GM21528 (cell line): ENCODE measurements around the gene USP19.

Experiments
- ATAC-seq: cut with Tn5 transposase; IDR thresholded peaks from one replicate; pipeline ENCODE4 v1.9.1; 2021; ENCODE audit warnings: mild to moderate bottlenecking, moderate library complexity; ENCODE audit not compliant: unreplicated experiment, low FRiP score

The USP19 gene

DNA sequence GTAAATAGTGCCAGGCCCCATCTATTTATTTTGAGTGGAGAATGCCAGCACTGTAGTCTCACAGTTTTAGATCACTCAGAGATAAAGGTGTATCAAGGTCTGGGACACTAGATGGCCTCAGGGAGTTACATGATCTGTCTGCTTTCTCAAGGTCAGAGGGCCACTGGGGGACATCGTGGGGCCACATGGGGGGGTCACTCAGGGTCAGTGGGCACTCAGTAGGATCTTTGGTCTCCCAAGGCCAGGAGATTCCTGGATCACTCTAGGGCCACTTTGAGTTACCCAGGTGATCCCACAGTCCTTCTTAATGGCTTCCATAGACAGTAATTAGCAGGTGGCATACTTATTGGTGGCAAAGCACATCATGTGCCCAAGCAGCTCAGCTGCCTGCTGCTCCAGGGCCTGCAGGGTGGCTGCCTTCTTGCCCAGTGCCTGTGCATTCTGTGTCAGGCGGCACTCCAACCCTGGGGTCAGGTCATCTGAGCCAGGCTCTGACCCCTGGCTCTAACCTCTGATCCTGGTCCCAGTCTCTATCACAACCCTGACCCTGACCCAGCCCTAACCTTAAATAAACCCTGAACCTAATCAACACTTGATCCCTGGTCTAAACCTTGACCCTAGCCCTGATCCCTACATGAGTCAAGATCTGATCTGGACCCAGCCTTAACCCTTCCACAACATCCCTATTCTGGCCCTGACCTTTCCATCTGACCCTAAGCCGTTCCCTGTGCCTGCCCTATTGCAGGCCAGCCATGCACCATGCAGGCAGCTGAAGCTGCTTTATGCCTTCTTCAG is 14.0 kb upstream of the USP19 start:
- no peak for ATAC-seq

DNA sequence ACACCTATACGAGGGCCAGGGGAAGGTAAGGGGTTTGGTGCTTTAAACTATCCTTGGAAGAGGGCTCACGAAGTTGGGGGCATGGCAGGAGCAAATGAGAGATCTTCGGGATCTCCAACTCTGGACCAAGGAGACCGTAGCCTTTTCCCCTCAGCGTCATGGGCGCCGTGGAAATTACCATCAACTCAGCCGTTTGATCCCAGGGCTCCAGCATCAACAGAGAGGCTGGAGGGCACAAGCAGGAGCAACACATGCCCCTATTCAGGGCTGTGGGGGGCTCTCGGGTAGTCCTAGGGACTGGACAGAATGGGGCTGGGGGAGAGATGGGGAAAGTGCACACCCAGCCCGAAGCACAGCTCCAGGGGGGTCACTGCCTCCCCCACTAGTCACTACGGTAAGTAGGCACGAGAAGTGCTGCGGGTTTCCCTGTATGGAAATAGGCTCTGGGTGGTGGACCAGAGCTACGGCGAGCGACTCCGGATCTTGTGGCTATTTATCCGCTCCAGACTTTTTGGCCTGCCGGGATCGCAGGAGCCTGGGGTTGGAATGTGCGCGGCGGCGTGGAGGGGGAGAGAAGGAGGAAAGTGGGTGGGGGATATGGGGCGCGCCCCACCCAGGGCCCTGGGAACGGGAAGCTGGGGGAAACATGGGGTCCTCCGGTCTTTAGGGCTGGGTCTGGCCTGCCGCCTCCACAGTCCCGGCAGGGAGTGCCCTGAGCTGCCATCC is 12.8 kb upstream of the USP19 start:
- no peak for ATAC-seq

DNA sequence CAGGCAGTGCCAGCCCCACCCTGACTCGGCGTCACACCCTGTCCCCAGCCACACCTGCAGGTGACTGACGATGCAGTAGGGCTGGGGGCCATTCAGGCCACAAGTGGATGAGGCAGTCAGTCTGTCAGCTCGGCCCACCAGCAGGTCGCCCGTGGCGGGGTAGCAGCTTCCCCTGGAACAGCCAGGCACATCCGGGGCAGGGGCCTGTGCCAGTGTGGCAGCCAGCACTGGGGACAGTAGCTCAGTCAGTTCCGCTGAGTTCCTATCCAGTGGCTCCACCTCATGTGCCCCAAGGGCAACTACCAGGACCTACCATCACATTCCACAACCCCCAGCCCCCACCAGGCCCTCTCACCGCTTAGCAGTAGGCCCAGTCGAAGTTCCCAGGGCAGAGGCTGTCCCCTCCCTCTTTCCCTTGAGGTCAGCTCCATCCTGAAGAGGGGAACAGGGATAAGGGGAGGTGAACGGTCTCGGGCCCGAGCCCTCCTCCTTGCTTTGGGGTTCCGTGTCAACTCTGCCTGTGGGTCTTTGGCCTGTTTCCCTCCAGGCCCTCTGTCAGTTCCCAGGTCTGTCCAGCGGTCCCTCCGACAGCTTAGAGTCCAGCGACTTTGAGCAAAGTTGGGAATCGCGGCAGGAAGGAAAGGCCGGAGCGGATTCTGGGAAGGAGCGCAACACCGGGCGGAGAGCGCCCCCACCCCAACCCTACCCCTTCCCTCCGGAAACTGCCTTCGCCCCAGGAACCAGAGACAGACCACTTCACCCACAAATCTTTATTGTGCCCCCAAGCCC is 12.0 kb upstream of the USP19 start, which contains the start of gene LAMB2:
TSS of gene LAMB2 (minus strand) at position 614 of the 789 bp plus-strand sequence. CDS start at position 431, 183 bp downstream.
- ATAC-seq: no peak

DNA sequence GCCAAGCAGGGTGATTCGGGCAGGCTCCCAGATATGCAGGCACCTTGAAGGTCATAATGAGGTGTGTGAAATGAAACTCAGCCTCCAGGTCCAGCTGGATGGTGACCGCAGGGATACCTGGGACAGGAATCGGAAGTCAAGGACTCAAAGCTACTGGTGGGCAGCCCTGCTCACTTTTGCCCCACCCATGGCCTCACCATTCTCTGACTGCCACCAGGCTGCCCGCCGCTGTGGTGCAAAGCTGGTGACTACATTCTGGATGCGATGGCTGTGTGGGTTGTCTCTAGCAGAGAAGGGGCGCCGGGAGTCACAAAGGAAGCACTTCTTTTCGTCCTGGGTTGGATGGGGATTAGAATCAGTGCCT is 11.4 kb upstream of the USP19 start:
- no peak for ATAC-seq

DNA sequence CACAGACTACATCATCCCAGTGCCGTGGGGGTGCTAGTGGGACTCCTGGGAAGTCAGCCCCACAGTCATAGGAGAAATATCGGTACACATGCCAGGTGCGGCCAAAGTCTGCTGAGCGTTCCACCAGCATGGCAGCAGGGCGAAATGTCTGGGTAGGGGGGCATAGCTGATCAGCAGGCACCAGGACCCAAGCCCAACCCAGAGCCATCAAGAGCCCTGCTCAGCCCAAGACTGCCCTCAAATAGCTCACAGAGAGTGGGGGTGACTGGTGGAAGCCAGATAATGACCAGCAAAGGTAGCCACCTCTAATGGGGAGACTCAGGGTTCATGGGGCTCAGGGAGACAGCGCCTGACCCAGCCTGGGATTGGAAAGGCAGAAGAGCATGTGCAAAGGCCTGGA is 11.0 kb upstream of the USP19 start:
- no peak for ATAC-seq

DNA sequence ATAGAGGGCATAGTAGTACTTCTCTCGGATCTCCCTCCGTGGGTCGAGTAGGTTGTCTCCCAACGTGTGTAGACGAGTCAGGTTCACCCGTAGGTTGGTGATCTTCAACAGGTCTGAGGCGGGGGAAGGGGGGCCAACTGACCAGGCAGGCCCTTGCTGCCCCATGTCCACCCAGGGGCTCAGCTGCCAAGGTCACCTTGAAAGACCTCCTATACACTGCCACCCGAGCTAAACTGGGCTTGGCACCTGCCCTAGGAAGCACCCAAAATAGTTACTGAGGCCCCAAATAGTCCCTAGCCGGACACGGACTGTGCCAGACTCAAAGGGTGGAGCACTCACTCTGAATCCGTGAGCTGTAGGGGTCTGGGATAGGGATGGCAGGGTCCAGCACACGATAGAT is 10.4 kb upstream of the USP19 start:
- no peak for ATAC-seq

DNA sequence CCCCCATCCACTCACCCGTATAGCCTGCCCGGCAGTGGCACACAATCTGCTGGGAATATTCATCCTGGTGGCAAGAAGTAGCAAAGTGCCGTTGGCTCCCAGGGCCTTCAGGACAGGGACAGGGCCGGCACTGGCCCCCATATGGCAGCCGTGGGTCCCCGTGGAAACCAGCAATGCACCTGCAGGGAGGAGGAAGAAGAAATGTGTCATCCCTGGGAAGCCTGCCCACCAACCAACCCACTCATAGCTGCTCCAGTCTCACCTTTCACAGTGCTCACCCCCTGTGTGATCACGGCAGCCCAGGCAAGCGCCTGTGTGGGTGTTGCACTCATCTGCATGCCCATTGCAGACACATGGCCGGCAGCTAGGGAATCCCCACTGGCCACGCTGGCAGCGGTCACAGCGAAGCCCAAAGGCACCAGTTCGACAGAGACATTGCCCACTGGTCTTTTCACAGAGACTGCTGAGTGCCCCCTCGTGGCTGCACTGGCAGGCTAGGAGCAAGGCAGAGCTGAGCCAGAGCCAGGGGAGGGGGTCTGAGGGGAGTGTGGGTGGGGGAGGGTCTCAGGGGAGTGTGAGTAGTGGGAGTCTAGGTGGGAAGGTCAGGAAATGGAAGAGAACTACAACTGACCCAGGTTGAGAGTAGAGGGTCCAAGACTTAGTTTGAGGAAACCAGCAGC is 4.5 kb upstream of the USP19 start:
- no peak for ATAC-seq

DNA sequence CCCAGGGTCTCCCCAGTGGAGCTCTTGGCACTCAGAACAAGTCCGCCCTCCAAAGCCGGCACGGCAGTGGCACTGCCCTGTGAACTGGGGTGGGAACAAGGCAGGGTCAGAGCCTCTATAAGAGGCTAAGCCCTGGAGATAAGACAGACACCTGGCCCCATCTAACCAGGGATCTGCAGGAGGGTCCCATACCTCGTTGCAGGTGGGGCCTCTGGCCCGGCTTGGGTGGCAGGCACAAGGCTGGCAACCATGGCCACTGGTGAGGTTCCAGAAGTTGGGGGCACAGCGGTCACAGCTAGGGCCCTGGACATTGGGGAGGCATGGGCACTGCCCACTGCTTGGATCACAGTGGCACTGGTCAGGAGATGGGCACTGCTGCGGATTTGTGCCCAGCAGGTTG is 3.6 kb upstream of the USP19 start:
- ATAC-seq: no peak

DNA sequence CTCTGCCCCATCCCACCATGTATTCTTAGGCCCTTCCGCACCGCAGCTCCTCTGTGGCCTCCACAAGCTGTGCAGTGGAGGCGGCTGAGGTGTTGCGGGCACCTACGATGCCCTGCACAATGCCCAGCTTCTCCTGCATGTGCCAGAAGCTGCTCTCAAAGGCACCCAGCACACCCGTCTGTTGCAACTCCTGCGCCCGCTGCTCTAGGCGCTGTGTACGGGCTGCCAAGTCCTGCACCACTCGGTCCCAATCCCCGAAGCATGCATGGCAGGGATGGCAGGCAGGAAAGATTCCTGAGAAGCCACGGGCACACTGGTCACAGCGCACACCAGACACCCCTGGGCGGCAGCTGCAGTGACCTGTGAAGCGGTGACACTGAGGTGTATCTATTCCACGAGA is 3.1 kb upstream of the USP19 start:
- ATAC-seq: no peak

DNA sequence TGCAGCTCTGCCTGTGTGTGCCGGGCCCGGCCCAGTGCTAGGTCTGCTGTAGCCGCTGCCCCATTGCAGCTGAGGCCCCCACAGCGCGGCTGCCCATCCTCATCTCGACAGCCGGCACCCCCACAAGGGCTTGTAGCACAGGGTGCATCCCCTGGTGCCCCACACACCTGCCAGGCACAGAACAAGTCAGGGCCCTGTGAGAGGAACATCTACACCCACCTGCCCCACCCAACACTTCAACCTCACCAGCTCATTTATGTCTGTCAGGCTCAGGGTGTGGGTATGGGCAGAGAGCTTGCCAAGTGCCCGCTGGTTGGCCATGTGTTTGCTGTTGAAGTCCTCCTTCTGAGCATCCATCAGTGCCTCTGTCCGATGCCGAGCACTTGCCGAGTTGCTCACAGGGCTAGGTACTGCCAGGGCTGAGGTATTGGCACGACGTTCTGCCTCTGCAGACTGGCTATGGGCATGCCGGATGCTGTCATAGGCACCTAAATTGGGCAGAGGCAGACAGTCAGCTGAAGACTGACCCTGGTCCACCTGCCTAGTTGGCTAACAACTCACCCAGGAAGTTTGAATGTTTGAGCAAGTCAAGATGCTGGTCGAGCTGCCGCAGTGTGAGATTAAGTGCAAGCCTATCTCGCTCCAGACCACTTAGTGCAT is 2.4 kb upstream of the USP19 start:
- ATAC-seq: no peak

DNA sequence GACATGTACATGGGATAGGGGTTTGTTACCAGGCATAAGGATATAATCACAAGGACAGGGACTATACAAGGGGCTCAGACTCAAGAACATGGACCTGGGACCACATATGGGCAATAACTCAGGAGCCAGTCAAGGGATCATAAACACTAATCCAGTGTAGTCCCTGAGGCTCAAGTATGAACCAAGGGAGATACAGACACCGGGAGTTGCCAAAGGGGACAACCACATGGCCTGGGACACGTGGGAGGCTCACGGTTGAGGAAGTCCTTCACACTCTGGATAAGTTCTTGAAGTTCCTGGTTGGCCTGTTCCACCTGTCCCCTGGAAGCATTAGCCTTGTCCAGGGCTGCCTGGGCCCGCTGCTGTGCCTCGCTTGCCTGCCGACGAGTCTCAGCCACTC is 1.8 kb upstream of the USP19 start:
- ATAC-seq: no peak

DNA sequence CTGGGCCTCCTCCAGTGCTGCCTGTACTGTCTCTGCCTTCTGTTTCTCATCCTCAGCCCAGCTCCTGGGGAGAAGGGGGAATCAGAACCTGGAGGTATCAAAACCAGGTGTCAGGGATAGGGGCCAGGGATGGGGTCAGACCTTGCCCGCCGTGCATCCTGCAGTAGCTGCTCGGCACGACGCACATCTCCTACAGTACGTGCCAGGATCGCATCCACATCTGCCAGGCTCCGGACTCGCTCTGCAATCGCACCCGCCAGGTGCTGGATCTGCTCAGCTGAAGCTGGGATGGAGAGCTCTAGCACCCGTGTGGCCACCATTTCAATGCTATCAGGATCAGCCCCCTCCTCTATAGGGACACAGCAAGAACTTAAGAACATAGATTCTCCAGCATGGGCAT is 1.4 kb upstream of the USP19 start:
- ATAC-seq: no peak

DNA sequence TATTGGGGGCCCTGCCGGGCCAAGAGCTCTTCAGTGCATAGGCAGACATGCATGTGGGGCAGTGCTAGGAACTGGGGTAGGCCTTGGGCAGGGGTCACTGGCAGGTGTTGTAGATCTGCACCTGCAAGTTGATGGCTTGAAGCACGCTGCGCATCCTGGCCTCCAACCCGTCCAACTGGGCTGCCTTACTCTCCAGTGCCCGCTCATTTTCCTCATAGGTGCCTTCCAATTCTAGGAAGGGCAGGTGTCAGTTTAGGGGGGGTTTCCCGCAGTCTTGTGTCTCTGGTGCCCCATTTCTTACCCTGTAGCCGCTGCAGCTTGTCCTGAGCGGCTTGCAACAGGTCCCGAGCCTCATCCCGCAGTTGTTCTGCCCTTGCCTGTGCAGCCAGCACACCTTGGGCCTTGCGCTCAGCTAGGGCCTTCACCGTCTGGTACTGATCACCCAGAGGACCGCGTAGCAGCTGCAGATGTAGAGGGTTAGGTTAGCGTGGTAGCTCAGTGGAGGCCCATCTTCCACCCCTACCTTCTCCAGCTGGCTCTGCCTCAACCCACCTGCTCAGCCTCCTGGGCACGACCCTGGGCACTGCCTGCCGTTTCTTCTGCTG is 611 bp upstream of the USP19 start:
- ATAC-seq: peak; percentile 3

DNA sequence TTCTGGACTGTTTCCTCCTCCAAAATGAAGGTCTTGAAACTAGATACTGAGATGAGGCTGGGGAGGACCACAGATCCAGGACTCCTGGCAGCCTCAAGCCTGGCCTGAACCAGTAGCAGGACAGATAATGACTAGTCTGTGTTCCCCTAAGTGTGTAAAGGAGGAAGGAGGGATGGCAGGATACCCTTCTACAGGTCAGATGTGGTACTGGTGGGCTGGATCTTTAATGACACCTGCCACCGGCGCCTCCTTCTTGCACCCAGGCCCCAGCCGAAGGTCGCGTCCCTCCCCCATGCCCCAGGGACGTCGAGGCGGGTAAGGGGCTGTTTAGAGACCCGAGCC is 556 bp downstream of the USP19 start:
- peak; percentile 7 for ATAC-seq

DNA sequence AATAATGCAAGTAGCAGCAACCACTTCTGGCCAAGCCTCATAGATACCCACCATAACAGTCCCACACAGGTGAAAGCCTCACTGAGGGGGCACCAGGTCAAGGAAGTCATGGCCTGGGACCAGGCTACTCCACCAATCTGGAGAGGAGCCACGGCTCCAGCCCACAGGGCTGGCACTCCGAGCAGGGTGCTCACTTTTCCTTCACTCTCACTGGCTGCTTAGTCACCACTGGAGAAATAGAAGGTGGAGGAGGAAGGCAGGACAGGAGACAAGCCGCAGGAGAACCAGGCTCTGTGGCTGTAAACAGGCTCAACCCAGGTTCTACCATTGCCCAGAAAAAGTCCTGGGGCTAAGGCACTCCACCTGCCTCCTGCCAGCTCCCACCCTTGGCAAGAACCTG is 1.2 kb downstream of the USP19 start:
- ATAC-seq: no peak

DNA sequence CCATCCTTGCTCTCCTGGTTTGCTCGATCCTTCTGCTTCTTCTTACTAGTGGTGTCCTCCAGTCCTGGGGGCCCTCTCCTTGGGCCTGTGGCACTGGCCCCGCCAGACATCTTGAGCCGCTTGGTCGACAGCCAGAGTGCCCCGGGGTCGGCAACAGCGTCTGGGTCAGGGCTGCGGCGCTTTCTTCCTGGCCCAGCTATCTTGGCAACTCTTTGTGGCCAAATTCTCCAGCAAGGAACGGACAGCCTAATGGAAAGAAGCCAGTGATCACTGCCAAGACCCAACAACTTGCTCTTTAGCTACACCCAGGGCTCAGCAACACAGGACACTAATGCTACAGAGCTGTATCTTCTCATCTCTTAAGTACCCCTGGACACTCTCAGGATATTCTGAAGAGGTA is 1.6 kb downstream of the USP19 start:
- no peak for ATAC-seq

DNA sequence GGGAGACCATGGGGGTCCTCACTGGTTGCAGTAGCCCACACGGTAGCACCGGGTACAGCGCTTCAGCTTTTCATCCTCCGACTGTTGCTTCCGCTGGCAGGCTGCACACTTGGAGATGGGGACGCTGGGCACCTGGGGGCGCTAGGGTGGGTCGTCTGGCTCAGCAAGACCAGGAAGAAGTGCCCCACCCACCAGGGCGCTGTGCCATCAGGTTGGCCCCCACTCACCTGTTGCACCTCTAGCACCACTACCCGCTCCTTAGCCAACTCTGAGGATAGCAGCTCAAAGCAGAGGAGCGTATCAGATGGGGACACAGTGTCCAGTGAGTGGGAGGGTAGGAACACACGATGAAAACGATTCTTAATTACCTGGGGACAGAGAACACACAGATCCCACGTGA is 8.4 kb downstream of the USP19 start:
- no peak for ATAC-seq

DNA sequence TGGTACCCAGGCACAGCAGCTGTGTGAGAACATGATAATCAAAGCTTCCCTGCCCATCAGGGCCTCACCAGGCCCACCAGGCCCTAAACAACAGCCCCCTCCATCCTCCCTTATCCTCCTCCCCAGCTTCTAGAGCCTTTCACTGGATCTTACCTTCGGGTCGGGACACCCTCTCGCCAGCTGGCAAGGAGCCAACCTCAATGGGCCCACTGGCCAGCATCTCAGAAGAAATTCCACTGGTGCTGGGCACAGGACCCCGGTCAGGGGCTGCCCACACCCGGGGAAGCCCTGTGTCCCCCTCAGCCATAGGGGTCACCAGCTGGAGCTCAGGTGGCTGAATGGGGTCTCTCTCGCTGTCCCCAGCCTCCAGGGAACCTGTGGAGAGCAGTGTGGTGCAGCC is 9.3 kb downstream of the USP19 start:
- ATAC-seq: no peak

DNA sequence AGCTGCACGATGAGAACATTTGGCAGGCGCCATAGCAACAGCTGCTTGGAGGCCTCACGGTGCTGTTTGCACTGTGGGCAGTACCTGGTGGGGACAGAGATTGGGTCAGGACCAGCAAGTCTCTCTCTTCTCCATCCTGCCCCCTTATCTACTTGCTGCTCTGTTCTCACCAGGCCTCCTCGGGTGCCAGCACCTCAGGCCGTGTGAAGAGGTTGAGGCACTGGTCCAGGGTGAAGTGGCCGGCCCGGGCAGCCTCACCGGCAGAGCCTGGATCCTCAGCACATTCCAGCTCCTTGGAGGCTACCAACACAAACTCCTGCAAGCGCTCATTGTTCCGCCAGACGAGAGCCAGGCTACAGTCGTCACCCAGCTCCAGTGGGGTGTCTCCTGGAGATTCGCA is 9.8 kb downstream of the USP19 start:
- ATAC-seq: no peak

DNA sequence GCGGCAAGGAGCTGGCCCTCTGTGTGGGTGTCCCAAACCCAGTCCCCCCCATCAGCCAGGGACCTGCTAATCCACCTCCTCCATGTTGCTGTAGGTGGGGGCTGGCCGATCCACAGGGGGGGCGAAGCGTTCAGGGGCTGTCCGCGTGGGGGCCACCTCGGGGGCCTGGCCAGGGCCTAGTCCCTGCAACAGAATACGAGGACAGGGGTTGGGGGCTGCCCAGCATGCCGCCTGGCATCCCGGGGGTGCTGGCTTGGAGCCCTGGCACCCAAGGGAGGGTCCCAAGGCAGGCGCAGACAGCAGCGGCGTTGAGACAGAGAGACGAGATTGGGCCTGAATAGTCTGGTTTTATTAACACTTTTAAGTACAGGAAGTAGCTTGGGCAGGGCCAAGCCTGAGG is 12.3 kb downstream of the USP19 start:
- no peak for ATAC-seq
